Stimulated activated CD4-positive, alpha-beta T cell treated with anti-CD3 and anti-CD28 coated beads, Interleukin-1b, Interleukin-23, amount 100 ng/mL, for 1 hour (primary cell): ENCODE data around the gene KLHL15.
"Not testable (repeated sequence)": the region's sequence is repeated elsewhere in the genome, so short reads cannot be mapped to it uniquely, and the experiment has no call there.

ENCODE experiments used
- DNase-seq, 2 donors: peaks; one replicate each; pipeline ENCODE4 v3.0.0-alpha.2; 2020; ENCODE audit warnings: low read depth in 2 of 2

KLHL15 gene

GRCh38 chrX:24017674-24018073, 9.3 kb downstream of the KLHL15 start:
- DNase-seq: no peak

- DNase-seq: no peak
These were observed 12.5 kb downstream of the KLHL15 start for GRCh38 chrX:24014388-24015018.

GRCh38 chrX:24012266-24012665, 14.7 kb downstream of the KLHL15 start:
- DNase-seq: no peak

- no peak for DNase-seq
These were observed 21.1 kb downstream of the KLHL15 start for GRCh38 chrX:24005867-24006266.

GRCh38 chrX:24005028-24005427, 22.0 kb downstream of the KLHL15 start:
- DNase-seq: no peak

- DNase-seq: no peak
These were observed 24.2 kb downstream of the KLHL15 start for GRCh38 chrX:24002792-24003191.

- DNase-seq: no peak
These were observed 24.8 kb downstream of the KLHL15 start for GRCh38 chrX:24002167-24002566.

GRCh38 chrX:23999671-24000070, 27.3 kb downstream of the KLHL15 start:
- no peak for DNase-seq

- no peak for DNase-seq
These were observed 33.9 kb downstream of the KLHL15 start for GRCh38 chrX:23993012-23993633.

- DNase-seq: no peak
These were observed 34.6 kb downstream of the KLHL15 start for GRCh38 chrX:23992431-23992830.

- no peak for DNase-seq
These were observed 36.5 kb downstream of the KLHL15 start for GRCh38 chrX:23990455-23990854.

GRCh38 chrX:23989689-23990088, 37.3 kb downstream of the KLHL15 start:
- DNase-seq: no peak

GRCh38 chrX:23982891-23983290, 44.1 kb downstream of the KLHL15 start:
- DNase-seq: no peak

- DNase-seq: no peak
These were observed 45.3 kb downstream of the KLHL15 start for GRCh38 chrX:23981711-23982110.

- no peak for DNase-seq
These were observed 45.8 kb downstream of the KLHL15 start for GRCh38 chrX:23981222-23981621.

- DNase-seq: no peak
These were observed 47.0 kb downstream of the KLHL15 start for GRCh38 chrX:23980011-23980441.

- DNase-seq: no peak
These were observed 48.5 kb downstream of the KLHL15 start for GRCh38 chrX:23978491-23978890.

GRCh38 chrX:23965630-23966029, 61.4 kb downstream of the KLHL15 start:
- not testable (repeated sequence) for DNase-seq

GRCh38 chrX:23964191-23964590, 62.8 kb downstream of the KLHL15 start:
- DNase-seq: no peak

GRCh38 chrX:23959781-23960180, 67.2 kb downstream of the KLHL15 start:
- no peak for DNase-seq

GRCh38 chrX:23954396-23954795, 72.6 kb downstream of the KLHL15 start:
- DNase-seq: no peak

- no peak for DNase-seq
These were observed 73.1 kb downstream of the KLHL15 start for GRCh38 chrX:23953908-23954269.

GRCh38 chrX:23952984-23953907, 73.7 kb downstream of the KLHL15 start:
- peak in 1 of 2 donors; percentile 1 for DNase-seq
